Activated CD8-positive, alpha-beta memory T cell treated with anti-CD3 and anti-CD28 coated beads for 24 hours (primary cell): ENCODE data around the gene PPID.
"Not testable (repeated sequence)": the region's sequence is repeated elsewhere in the genome, so short reads cannot be mapped to it uniquely, and the experiment has no call there.

Experiments
- DNase-seq: peaks from one replicate; pipeline ENCODE4 v3.0.0-alpha.2; 2020

The PPID gene

DNA sequence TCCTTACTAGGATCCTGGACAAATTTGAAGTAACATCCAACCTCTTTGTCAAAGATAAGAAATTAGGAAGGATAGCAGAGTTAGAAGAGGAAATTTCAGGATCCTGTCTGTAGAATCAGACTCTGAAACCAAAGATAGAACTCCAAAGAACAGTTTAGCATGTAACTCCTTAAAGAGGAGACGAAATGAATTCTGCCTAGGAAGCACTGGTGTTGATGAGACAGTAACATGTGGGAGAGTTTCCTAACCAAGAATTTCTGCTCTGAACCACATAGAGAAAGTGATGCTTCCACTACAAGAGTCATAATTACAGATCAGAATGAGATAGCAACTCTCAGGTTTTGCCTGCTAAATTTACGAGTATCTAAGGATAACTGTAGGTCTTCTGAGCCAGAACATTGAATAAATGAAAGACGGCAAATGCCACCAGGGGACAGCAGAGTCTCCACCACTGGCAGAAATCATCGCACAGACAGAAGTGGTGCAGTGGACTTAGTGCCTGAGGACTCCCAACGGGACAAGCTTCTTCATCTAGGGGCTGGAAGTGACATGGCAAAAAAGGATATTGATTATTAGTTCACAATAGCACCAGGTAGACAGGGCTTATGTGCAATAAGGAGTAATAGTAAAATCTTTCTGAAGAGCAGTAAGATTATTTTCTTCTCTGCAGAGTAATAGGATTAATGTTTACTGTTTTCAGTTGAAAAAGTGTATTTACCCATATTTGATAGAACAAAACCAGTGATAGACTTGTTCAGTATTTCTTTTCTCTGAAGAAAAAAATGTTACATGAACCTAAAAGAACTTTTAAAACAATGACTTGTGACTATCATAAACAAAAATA lies 6.7 kb upstream of the PPID start:
- peak; percentile 66 for DNase-seq

DNA sequence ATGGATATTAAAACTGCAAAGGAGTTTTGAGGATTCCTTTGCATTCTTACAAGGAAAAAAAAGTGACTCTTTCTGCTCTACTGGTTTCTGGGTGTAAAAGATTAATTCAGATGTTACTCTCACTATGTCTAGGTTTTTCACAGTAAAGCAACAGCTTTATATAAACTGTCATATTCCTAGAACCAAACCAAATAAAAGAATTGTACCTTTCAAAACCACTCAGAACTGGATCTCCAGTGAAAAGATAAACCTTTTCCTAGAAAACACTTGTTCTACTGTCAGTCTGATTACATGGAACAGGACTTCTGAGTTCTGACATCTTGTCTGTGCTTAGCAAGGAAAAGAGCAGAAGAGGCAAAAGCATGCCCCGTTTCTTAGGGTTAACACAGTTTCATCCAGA lies 5.0 kb upstream of the PPID start:
- DNase-seq = no peak

DNA sequence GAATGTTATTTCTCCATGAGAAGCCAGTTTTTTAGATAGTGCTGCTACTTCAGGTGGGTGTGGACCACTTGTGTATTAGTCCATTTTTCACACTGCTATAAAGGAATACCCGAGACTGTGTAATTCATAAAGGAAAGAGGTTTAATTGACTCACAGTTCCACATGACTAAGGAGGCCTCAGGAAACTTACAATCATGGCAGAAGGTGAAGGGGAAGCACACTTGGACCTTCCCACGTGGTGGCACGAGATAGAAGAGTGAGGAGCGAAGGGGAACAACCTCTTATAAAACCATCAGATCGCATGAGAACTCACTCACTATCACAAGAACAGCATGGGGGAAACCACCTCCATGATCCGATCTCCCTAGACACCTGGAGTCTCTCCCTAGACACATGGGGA lies 3.4 kb upstream of the PPID start:
- DNase-seq = no peak

DNA sequence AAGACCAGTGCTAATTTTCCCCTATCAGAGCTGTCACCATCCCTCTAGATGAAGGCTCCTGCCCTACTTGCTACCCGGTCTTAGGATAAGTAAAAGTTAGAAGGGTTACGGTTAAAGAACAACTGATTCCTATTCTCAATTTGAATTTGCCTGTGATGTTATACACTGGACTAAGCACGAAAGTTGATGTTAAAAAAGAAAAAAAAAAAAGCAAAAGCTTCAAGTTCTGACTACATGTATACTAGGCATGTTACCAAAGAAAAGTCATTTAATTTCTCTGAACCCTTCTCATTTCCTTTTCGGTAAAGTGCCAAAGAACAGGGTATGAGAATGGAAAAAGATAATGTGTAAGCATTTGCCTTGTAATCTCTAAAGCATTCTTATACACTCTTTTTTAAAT lies 1.4 kb upstream of the PPID start:
- DNase-seq = no peak

DNA sequence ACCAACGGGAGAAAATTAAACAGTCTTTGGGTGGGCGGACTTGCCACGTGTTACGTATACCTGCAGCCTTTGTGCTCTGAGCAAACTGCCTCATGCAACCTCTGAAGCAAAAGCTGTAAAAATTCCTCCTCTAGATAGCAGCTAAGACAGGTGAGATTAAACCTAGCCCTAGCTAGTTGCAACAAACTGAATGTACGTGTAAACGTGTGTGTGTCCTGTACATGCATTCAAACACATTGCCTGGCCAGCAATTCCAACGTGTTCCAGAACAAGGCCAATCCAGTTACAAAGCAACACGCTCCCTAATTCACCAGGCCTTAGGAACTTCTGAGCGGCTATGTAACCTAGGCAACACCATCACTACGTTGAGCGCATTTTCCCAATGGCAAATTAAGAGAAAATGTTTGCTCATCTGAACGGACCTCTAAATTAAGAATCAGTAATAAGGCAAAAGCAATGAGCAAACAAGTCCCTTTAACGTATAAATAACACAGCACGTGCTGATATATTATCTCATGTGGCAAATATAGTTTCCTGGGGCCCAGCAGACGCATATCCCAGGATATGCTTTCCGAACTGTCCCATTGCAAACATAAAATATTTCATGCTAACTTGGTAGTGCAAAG lies 792 bp downstream of the PPID start:
- DNase-seq = peak; percentile 66

DNA sequence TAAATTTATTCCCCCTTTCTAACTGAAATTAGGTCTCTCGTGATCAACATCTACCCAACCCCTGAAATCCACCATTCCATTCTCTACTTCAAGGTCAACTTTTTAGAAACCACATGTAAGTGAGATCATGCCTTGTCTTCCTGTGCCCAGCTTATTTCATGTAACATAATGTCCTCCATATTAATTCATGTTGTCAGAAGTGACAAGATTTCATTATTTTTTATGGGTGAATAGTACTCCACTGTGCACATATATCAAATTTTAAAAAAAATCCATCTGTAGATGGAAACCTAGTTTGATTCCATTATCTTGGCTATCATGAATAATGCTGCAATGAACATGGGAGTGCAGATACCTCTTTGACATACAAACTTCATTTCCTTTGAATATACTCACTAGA lies 1.5 kb downstream of the PPID start:
- no peak for DNase-seq

DNA sequence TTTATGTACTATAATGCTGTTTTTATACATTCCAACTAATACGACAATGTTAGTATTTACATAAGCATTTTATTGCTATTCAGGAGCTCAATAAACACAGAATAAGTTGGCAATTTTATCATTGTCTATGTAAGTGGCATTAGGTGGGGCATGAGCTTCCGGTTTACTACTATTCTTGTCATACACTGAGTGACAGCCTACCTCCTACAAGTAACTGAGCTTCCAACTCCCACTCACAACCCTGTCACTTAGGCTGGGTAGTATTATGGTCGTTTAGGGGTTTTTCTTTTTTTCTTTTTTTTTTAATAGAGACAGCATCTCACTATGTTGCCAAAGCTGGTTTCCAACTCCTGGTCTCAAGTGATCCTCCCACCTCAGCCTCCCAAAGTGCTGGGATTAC lies 7.4 kb downstream of the PPID start:
- no peak for DNase-seq

DNA sequence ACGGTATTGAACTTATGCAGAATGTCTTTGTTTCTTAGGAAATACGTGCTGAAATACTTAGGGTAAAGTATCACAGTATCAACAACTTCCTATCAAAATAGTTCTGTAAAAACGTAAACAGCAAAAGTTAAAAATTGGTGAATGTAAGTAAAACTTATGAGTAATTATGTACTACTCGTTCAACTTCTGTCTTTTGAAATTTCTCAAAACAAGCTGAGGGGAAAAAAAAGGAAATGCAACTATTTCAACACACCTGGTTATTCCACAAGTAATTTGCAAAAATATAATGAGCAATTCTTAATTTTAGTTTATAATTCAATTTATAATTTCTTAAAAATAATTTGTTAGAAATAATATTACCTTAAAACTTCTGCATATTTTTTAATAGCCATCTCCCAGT lies 8.3 kb downstream of the PPID start:
- no peak for DNase-seq

DNA sequence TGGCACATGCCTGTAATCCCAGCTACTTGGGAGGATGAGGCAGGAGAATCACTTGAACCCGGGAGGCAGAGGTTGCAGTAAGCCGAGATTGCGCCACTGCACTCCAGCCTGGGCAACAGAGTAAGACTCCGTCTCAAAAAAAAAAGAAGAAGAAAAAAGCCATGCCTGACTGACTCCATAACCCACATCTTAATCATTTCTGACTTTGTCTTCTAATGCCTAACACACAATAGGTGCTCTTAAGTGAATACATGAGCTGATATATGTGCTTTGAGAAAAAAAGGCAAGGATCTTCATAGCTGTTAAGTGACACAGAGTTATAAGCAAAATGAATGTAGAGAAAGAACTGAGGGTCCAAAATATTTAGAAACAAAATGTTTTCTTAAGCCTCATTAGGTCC lies 10.6 kb downstream of the PPID start:
- not testable (repeated sequence) for DNase-seq

DNA sequence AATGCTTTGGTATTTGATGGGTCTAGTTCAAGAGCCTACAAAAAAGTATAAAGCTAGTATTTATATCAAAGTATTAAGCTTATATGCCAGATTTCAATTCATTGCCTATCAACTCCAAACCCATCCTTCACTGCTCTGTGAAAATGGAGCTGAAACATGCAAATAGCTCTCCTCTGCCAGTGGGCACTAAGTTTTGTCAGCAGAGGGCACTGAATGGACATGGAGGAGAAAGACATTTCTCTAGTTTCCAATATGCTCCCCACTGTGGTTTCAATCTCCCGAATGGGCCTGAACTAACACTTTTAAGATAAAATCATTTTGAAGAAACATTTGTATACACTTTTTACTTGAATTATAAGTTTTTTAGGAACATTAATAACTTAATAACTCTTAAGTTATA lies 12.4 kb downstream of the PPID start:
- DNase-seq = no peak

DNA sequence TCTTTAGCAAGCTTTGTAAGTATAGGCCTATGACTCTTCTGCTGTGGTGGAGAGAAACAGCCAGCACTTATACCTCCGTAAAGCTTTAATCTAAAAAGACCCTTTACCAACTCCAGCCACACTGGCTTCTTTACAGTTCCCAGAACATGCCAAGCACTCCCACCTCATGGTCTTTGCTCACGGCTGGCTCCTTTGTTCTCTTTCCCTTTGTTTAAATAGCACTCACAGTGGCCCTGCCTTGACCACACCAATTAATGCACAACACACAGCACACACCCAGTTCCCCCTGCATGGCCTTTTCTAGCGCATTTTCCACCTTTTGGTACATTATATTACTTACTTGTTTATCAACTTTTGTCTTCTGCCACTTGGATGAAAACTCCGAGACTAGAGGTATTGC lies 18.9 kb downstream of the PPID start:
- no peak for DNase-seq

DNA sequence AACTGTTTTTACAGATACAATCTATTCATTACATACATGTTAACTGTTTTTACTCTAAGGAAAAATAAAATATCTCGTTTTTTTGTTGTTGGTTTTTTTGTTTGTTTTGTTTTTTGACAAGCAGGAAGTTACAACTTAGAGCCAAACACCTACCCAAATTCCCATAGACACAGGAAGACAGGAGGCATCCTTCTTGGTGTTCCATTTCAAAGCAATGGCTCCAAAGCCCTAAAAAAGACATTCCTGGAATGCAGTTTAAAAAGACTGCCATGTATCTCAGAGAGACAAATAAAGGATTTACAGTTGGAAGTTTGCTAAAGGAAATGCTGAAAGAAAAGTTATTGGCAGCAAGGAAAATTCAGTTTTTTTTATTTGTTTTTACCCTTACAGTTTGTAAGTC lies 34.4 kb downstream of the PPID start:
- no peak for DNase-seq

DNA sequence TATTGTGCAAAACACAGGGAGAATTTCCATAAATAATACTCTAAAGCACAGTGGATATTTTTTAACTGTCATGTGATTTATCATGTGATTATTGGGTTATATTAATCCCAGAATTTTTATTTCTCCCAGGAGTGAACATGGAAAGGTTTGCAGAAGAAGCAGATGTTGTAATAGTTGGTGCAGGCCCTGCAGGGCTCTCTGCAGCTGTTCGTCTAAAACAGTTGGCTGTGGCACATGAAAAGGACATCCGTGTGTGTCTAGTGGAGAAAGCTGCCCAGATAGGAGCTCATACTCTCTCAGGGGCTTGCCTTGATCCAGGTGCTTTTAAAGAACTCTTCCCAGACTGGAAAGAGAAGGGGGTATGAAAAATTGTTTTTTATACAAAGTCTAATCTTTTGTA lies 41.1 kb downstream of the PPID start:
- no peak for DNase-seq

DNA sequence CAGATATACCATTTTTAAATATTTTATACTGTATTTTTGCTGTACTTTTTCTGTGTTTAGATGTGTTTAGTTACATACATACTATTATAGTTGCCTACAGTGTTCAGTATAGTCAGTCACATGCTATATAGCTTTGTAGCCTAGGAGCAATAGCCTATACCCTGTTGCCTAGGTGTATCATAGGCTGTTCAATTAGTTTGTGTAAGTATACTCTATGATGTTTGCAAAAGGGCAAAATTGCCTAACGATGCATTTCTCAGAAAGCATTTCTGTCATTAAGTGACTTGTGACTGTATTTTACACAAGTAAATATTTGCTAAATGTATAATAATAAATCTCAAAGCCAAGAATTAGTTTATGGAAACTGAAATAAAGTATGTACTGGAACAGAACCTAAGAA lies 41.6 kb downstream of the PPID start:
- no peak for DNase-seq

DNA sequence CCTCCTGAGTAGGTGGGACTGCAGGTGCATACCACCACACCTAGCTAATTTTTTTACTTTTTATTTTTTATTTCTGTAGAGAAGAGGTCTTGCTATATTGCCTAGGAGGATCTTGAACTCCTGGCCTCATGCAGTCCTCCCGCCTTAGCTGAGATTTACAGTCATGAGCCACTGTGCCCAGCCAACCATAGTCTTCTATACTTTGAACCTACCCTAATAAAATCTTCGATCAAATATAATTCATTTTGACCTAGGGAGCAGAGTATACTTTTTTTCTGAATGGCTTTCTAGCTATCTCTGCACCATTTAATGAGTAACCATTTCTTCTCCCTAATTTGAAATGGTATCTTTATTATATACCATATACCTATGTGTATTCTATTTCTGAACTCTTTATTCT lies 44.4 kb downstream of the PPID start:
- DNase-seq = no peak

DNA sequence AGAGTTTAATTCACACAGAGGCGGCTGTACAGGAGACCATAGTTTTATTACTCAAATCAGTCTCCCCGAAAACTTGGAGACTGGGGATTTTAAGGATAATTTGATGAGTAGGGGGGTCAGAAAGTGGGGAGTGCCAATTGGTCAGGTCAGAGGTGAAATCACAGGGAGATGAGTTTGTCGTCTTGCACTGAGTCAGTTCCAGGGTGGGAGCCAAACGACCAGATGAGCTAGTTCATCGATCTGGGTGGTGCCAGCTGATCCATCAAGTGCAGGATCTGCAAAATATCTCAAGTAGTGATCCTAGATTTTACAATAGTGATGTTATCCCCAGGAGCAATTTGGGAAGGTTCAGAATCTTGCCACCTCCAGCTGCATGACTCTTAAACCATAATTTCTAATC lies 47.1 kb downstream of the PPID start:
- no peak for DNase-seq

DNA sequence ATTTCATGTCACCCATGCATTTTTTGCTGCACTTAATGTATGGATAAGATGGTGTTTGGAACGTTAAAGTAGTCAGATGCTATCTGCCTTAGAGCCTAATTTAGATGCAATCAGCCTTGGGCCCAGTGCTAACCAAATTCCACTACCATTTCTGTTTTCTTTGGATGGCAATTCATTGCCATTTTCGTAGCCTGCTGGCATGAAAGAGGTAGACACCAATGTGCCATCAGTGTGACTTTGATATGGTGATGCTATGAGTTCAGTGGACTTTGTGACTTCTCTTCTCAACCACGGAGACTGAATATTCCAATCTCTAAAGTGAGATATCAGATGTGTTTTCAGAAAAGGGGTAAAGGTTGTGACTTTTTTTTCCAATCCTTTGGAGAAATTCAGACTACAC lies 49.6 kb downstream of the PPID start:
- no peak for DNase-seq

DNA sequence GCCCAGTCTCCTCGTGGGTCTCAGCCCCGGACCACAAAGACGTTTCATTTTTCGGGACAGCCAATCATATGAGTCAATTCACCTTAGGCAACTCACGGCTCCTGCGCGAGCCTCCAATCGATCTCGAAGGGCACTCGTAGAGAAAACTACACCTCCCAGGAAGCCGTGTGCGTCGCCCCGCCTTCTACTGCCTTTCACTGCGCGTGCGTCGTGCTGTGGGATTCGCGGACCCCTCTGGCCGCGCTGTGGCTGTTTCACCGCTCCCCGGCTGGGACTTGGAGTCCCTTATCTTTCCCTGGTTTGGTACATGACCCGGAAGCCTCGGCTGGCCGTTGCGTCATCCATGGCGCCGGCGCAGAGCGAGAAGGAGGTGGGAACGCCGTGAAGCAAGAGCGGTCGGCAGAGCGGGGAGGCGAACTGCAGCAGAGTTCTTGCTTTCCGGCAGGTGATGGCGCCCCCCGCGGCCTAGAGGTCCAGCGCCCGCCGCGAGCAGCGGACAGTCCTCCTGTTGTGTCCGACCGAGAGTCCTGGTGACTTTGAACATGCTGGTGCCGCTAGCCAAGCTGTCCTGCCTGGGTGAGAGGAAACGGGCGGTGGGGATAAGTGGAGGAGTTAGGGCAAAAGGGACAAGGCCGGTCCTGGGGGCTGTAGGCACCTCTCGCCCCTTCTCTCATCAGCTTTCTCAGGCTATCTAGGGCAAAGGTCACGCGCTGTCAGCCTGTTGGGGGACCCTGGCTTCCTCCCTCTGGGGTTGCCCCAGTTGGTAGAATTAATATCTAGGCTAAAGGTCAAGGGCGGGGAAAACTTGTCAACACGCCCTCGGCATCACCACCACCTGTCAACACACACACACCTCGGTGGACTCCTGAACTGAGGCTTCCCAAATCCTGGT lies 51.0 kb downstream of the PPID start, which contains the start of gene ETFDH:
Gene ETFDH, plus strand, starts transcription at position 382 of the 892 bp plus-strand sequence. Its CDS starts 161 bp downstream, at position 543.
- peak; percentile 98 for DNase-seq

DNA sequence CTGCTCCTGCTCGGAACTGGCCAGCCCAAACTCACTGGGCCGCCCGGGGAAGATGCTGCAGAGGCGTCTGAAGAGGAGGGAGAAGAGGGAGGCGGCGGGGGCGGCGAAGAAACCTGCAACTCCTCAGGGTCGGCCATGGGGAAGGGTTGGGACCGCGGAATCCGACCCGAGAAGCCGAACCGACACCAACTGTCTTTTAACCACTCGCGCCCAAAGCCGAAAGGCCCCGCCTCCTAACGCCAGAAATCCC lies 51.6 kb downstream of the PPID start, which contains the start of gene C4orf46:
Gene C4orf46, minus strand, starts transcription at position 223 of the 250 bp plus-strand sequence. Its CDS starts 86 bp downstream, at position 137.
- peak; percentile 94 for DNase-seq

DNA sequence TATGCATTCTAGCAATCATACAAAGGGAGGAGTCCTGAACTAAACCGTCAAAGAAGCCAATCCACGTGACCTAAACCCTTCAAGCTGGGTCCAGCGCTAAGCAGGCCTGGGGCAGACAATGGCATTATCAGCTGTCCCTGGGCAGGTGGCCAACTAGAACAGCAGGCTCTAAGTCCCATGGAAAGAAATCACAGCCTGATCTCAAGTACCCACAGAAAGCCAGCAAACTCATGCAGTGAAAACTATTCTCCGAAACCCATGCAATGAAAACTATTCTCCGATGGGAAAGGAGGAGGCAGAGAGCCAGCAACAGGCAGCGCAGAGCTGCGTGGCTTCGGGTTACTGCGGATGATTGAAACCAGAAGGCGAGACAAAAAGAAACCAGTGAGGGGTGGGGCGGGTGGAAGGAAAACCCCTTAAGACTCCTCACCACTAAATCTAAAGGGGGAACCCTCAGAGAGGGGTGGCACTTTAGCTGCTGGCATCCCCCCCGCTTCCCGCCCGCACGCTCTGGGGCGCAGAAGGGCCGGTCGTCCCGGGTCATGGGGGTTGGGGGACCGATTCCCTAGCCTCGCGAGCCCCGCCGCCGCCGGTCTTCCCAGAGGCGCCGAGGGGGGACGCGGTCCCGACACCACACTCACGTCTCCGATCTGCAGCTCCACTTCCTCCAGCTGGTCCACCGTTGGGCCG lies 52.1 kb downstream of the PPID start:
- DNase-seq = peak; percentile 83

DNA sequence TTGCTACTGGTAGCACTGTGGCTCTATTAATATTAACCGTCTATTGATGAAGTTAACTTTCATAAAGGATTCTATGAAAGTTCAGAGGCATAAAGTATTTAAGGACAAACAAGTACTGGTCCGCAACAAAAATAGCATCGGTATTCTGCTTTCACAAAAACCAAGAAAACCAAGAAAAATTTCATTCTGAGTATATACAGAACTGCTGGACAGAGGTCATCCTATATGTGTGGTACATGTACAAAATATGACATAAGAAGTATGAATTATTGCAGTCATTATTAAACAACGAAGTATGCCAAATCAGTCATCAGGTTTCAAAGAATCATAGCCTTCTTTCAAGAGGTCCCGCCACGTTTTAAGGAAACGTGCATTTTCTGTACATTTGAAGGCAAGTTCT lies 53.9 kb downstream of the PPID start:
- no peak for DNase-seq

DNA sequence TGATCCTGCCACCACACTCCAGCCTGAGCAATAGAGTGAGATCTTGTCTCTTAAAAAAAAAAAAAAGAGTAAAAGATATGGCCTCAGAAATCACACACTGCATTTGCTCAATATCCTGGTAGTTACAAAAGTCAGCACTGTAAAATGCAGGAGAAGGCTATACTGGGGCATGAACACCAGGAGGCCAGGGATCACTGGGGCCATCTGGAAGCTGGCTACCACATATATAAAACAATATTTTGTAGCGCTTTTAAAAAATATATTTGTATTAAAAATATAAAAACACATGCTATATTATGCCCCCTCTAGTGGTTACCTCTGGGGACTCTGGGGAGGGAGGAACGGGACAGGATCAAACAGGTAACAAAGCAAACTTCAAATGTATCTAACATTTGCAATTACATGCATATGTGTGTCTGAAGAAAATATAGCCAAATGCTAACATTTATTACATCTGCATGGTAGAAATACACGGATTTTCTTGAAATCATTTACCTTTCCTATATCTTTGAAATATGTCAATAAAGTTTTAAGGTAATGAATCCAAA lies 55.5 kb downstream of the PPID start:
- DNase-seq = no peak

DNA sequence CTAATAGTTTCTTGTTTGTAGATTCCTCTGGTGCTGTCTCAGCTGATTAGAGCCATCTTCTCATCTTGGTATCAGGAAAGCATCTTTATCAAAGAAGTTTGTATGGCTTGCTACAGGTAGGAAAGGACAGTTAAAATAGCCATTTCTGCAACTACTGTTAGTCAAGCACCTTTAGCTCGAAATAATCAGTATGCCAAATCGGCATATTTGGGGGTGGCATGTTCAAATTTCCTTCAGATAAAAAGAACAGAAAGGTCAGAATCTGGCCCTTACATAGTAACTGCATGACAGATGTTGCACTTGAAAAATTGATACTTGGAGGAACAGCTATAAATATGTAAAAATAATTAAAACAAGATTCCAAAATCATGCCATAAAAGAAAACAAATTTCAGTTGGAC lies 56.3 kb downstream of the PPID start:
- no peak for DNase-seq
